Vagina (tissue), 2 donors: ENCODE data around the gene RARA.

Experiments used
- POLR2AphosphoS5 ChIP-seq, 2 donors: sonication (generic); formaldehyde crosslinking; IDR thresholded peaks; one replicate each; pipeline ENCODE4 v1.9.0; 2017; ENCODE audit warnings: antibody characterized with exemption in 2 of 2, mild to moderate bottlenecking in 2 of 2, low read depth in 1 of 2; ENCODE audit not compliant: insufficient read depth in 1 of 2
- TF ChIP-seq, protein P1 (sequence below), 3 experiments: fragments of 450-650 bp in 2 of 3; fragments of 200-600 bp in 1 of 3; sonication (generic) in 1 of 3; IDR thresholded peaks; one replicate each; pipeline ENCODE4 v1.5.1; 2017 to 2019; ENCODE audit warnings: antibody characterized with exemption in 3 of 3, mild to moderate bottlenecking in 2 of 3, moderate library complexity in 2 of 3

- TF ChIP-seq, protein P1, sequence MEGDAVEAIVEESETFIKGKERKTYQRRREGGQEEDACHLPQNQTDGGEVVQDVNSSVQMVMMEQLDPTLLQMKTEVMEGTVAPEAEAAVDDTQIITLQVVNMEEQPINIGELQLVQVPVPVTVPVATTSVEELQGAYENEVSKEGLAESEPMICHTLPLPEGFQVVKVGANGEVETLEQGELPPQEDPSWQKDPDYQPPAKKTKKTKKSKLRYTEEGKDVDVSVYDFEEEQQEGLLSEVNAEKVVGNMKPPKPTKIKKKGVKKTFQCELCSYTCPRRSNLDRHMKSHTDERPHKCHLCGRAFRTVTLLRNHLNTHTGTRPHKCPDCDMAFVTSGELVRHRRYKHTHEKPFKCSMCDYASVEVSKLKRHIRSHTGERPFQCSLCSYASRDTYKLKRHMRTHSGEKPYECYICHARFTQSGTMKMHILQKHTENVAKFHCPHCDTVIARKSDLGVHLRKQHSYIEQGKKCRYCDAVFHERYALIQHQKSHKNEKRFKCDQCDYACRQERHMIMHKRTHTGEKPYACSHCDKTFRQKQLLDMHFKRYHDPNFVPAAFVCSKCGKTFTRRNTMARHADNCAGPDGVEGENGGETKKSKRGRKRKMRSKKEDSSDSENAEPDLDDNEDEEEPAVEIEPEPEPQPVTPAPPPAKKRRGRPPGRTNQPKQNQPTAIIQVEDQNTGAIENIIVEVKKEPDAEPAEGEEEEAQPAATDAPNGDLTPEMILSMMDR (IDR thresholded peaks at IDR 0.05) = no peak
- TF ChIP-seq POLR2AphosphoS5 (IDR thresholded peaks at IDR 0.05; ENCODE audit: insufficient read depth in 1 of 2, low read depth in 1 of 2) = no peak
Observed at GRCh38 chr17:40366861-40367518, 58.0 kb downstream of the RARA start.
